H1 (cell line): Measurements from ENCODE around the gene LDLRAD4. TPM values are rescaled to one million over a fixed set of nuclear protein-coding genes. Genes with fewer than 3 reads are reported as not detected.

ENCODE experiments used
- CTCF ChIA-PET: fragments of 300-600 bp; sonication (Branson Sonifier 250); formaldehyde crosslinking; loops from one replicate; lab custom pipeline; 2021; ENCODE audit not compliant: partially characterized antibody; lab: Charles Lee
- POLR2A ChIA-PET: fragments of 300-600 bp; sonication (Branson Sonifier 250); formaldehyde crosslinking; loops from one replicate; lab custom pipeline; 2021; ENCODE audit warnings: inconsistent platforms; ENCODE audit not compliant: partially characterized antibody; lab: Charles Lee
- DNase-seq, 2 experiments: peaks; one replicate each; pipeline versions ENCODE4 v3.0.0 to v3.0.0-alpha.2; 2010 to 2022; ENCODE audit warnings: low spot score in 2 of 2, low read depth in 1 of 2, mixed read lengths in 1 of 2
- FAIRE-seq: peaks from 2 replicates; lab custom pipeline; 2011; peaks lifted over from hg19 to GRCh38; lab: Jason Lieb, UNC
- H2AFZ ChIP-seq: 2 replicates; pipeline ENCODE4 v1.8.1; 2012; ENCODE audit warnings: low read length, inconsistent platforms
- H2AK5ac ChIP-seq: 2 replicates; pipeline ENCODE4 v1.6.1; 2013; ENCODE audit warnings: low read depth, low read length
- H2BK120ac ChIP-seq: replicated peaks from 2 replicates; pipeline ENCODE3; 2013; ENCODE audit warnings: low read depth, low read length, inconsistent platforms
- H2BK12ac ChIP-seq: 2 replicates; pipeline ENCODE4 v1.6.1; 2013; ENCODE audit warnings: low read depth, low read length
- H2BK15ac ChIP-seq: 2 replicates; pipeline ENCODE4 v1.6.1; 2013; ENCODE audit warnings: low read length
- H2BK20ac ChIP-seq: 2 replicates; pipeline ENCODE4 v1.6.1; 2013; ENCODE audit warnings: low read length
- H2BK5ac ChIP-seq: 2 replicates; pipeline ENCODE4 v1.6.1; 2013; ENCODE audit warnings: low read depth, low read length
- H3K14ac ChIP-seq: 2 replicates; pipeline ENCODE4 v1.6.1; 2013; ENCODE audit warnings: inconsistent platforms; ENCODE audit not compliant: insufficient read length
- H3K18ac ChIP-seq: 2 replicates; pipeline ENCODE4 v1.6.1; 2013; ENCODE audit warnings: low read length; ENCODE audit errors: extremely low read depth
- H3K23ac ChIP-seq: 2 replicates; pipeline ENCODE4 v1.6.1; 2013; ENCODE audit warnings: inconsistent platforms; ENCODE audit not compliant: insufficient read length
- H3K23me2 ChIP-seq: 2 replicates; pipeline ENCODE4 v1.6.1; 2013; ENCODE audit warnings: low read depth, low read length
- H3K27ac ChIP-seq: 2 replicates; pipeline ENCODE4 v1.6.1; 2011; ENCODE audit warnings: low read depth, low read length, inconsistent platforms
- H3K27me3 ChIP-seq, 4 experiments: replicated peaks in 1 of 4; 1 replicate in 1 of 4; 2 replicates in 3 of 4; pipeline versions ENCODE4 v1.6.1 to v1.8.1; 2011 to 2013; ENCODE audit warnings: low read length in 3 of 4, mild to moderate bottlenecking in 3 of 4, inconsistent platforms in 2 of 4, mixed read lengths in 2 of 4, moderate library complexity in 1 of 4; ENCODE audit not compliant: control insufficient read depth in 3 of 4, insufficient read depth in 3 of 4; ENCODE audit errors: extremely low read depth in 1 of 4
- H3K36me3 ChIP-seq, 4 experiments: 2 replicates each; pipeline versions ENCODE4 v1.6.1 to v1.8.1; 2011 to 2013; ENCODE audit warnings: mild to moderate bottlenecking in 4 of 4, low read length in 3 of 4, moderate library complexity in 2 of 4, control low read depth in 1 of 4, inconsistent platforms in 1 of 4; ENCODE audit not compliant: insufficient read depth in 4 of 4, control insufficient read depth in 2 of 4
- H3K4ac ChIP-seq: replicated peaks from 2 replicates; pipeline ENCODE3; 2013; ENCODE audit warnings: low read length, low read depth, mixed read lengths, inconsistent platforms; ENCODE audit not compliant: insufficient read length
- H3K4me1 ChIP-seq, 4 experiments: replicated peaks in 1 of 4; 1 replicate in 1 of 4; 2 replicates in 3 of 4; pipeline versions ENCODE4 v1.6.1 to v1.8.1; 2011 to 2013; ENCODE audit warnings: low read length in 3 of 4, inconsistent platforms in 2 of 4, mixed read lengths in 1 of 4; ENCODE audit not compliant: insufficient read depth in 4 of 4, control insufficient read depth in 3 of 4
- H3K4me2 ChIP-seq, 2 experiments: 2 replicates each; pipeline versions ENCODE4 v1.6.1 to v1.8.1; 2011 to 2013; ENCODE audit warnings: low read depth in 2 of 2, low read length in 2 of 2, control low read depth in 1 of 2, inconsistent platforms in 1 of 2, mild to moderate bottlenecking in 1 of 2; ENCODE audit not compliant: insufficient read depth in 1 of 2
- H3K4me3 ChIP-seq, 4 experiments: fragments of 200-600, 300-600 bp in 1 of 4; sonication (generic), shearing (Covaris generic), sonication (Bioruptor Twin) in 1 of 4; 2 replicates each; pipeline versions ENCODE4 v1.5.1 to v1.8.1; 2011 to 2016; ENCODE audit warnings: low read length in 4 of 4, low read depth in 3 of 4, control low read depth in 2 of 4, inconsistent platforms in 2 of 4, mild to moderate bottlenecking in 2 of 4, mixed read lengths in 1 of 4, moderate library complexity in 1 of 4; ENCODE audit not compliant: insufficient read depth in 2 of 4; ENCODE audit errors: extremely low read depth in 1 of 4
- H3K56ac ChIP-seq: replicated peaks from 2 replicates; pipeline ENCODE3; 2013; ENCODE audit warnings: low read depth, mild to moderate bottlenecking, mixed read lengths, low read length, inconsistent platforms; ENCODE audit not compliant: insufficient read length
- H3K79me1 ChIP-seq: 2 replicates; pipeline ENCODE4 v1.6.1; 2013; ENCODE audit warnings: low read depth, low read length, control low read depth
- H3K79me2 ChIP-seq, 2 experiments: 2 replicates each; pipeline versions ENCODE4 v1.6.1 to v1.8.1; 2012 to 2013; ENCODE audit warnings: low read length in 2 of 2, mild to moderate bottlenecking in 2 of 2, inconsistent platforms in 1 of 2; ENCODE audit not compliant: insufficient read depth in 2 of 2, control insufficient read depth in 1 of 2
- H3K9ac ChIP-seq, 4 experiments: replicated peaks in 1 of 4; 1 replicate in 1 of 4; 2 replicates in 3 of 4; pipeline versions ENCODE4 v1.6.1 to v1.8.1; 2011 to 2013; ENCODE audit warnings: low read depth in 3 of 4, low read length in 3 of 4, control low read depth in 2 of 4, mild to moderate bottlenecking in 2 of 4, moderate library complexity in 2 of 4, inconsistent platforms in 1 of 4; ENCODE audit errors: extremely low read depth in 1 of 4
- H3K9me3 ChIP-seq, 2 experiments: 2 replicates each; pipeline versions ENCODE4 v1.6.1 to v1.8.1; 2012 to 2013; ENCODE audit warnings: mild to moderate bottlenecking in 2 of 2, moderate library complexity in 2 of 2, control low read depth in 1 of 2, inconsistent platforms in 1 of 2, low read depth in 1 of 2, low read length in 1 of 2, mixed read lengths in 1 of 2; ENCODE audit not compliant: insufficient read depth in 2 of 2
- H4K20me1 ChIP-seq, 2 experiments: replicated peaks in 1 of 2; 2 replicates each; pipeline versions ENCODE3 to v1.8.1; 2011 to 2013; ENCODE audit warnings: inconsistent platforms in 2 of 2, low read length in 2 of 2, mild to moderate bottlenecking in 1 of 2; ENCODE audit not compliant: insufficient read depth in 2 of 2, control insufficient read depth in 1 of 2
- H4K5ac ChIP-seq: 2 replicates; pipeline ENCODE4 v1.6.1; 2013; ENCODE audit warnings: low read length, low read depth, mixed read lengths, inconsistent platforms; ENCODE audit not compliant: insufficient read length
- H4K8ac ChIP-seq: 2 replicates; pipeline ENCODE4 v1.8.0; 2013; ENCODE audit warnings: mild to moderate bottlenecking, moderate library complexity, low read length, inconsistent platforms; ENCODE audit not compliant: insufficient read depth; ENCODE audit errors: extremely low read depth
- H4K91ac ChIP-seq: replicated peaks from 2 replicates; pipeline ENCODE3; 2013; ENCODE audit warnings: low read length, mixed read lengths, inconsistent platforms; ENCODE audit not compliant: insufficient read length
- CHD1 ChIP-seq: IDR thresholded peaks from 2 replicates; pipeline ENCODE4 v1.6.1; 2012; ENCODE audit warnings: low read depth, low read length, improper control_type of control experiment
- GABPA ChIP-seq: IDR thresholded peaks from 2 replicates; pipeline ENCODE4 v1.6.1; 2011; ENCODE audit warnings: mild to moderate bottlenecking, low read length, moderate library complexity, borderline replicate concordance; ENCODE audit not compliant: insufficient read depth
- SAP30 ChIP-seq: fragments of 300-600 bp; sonication (generic); IDR thresholded peaks from 2 replicates; pipeline ENCODE4 v1.7.1; 2012; ENCODE audit warnings: low read length, moderate library complexity, mild to moderate bottlenecking, inconsistent platforms; ENCODE audit not compliant: insufficient read depth, insufficient replicate concordance
- SRF ChIP-seq: IDR thresholded peaks from 2 replicates; pipeline ENCODE4 v1.6.1; 2011; ENCODE audit warnings: mild to moderate bottlenecking, low read depth, low read length, moderate library complexity
- TAF1 ChIP-seq: IDR thresholded peaks from 2 replicates; pipeline ENCODE4 v1.6.1; 2011; ENCODE audit warnings: mild to moderate bottlenecking, low read depth, low read length
- USF2 ChIP-seq: IDR thresholded peaks from 2 replicates; pipeline ENCODE4 v1.6.1; 2011; ENCODE audit warnings: low read length, improper control_type of control experiment
- WGBS, 2 experiments: shearing (Covaris generic) in 1 of 2; methylation state at CpG; one replicate each; pipeline versions ENCODE4 v1.1.6 to v1.1.7; 2013 to 2015; ENCODE audit warnings: low lambda C conversion rate in 2 of 2, mixed read lengths in 2 of 2, inconsistent platforms in 1 of 2, low coverage in 1 of 2, missing lambda C conversion rate in 1 of 2; ENCODE audit not compliant: insufficient replicate concordance in 2 of 2, insufficient coverage in 1 of 2, insufficient read length in 1 of 2; ENCODE audit errors: extremely low coverage in 1 of 2, missing lambda C conversion rate in 1 of 2; 5-methylcytosine and 5-hydroxymethylcytosine counted together
- polyA plus RNA-seq, 7 experiments: library from polyadenylated mRNA; depleted of rRNA in 3 of 7; stranded (reverse) in 5 of 7; unstranded in 2 of 7; fragments of >200 nt in 5 of 7; fragments of 200-250 nt in 2 of 7; gene quantifications; 1 replicate in 5 of 7; 2 replicates in 1 of 7; 4 replicates in 1 of 7; pipeline versions ENCODE4 v1.2.1 to v1.2.3, GENCODE V29; 2011 to 2013; ENCODE audit warnings: missing spikeins in 2 of 7, mixed read lengths in 2 of 7
- total RNA-seq: library from RNA; stranded (reverse); fragmentation: NEBNext Ultra II Directional; extraction: Animal tissue kit (Norgen Biotek cat#: 25700); gene quantifications from 2 replicates; pipeline ENCODE4 v1.2.1, GENCODE V29; 2021

LDLRAD4 gene
- total and polyA plus RNA-seq, 2 of the 8 experiments (the other 6 are each of a cell fraction or from before 2014, with no cell fraction given): 0.77 to 1.4 TPM

DNA sequence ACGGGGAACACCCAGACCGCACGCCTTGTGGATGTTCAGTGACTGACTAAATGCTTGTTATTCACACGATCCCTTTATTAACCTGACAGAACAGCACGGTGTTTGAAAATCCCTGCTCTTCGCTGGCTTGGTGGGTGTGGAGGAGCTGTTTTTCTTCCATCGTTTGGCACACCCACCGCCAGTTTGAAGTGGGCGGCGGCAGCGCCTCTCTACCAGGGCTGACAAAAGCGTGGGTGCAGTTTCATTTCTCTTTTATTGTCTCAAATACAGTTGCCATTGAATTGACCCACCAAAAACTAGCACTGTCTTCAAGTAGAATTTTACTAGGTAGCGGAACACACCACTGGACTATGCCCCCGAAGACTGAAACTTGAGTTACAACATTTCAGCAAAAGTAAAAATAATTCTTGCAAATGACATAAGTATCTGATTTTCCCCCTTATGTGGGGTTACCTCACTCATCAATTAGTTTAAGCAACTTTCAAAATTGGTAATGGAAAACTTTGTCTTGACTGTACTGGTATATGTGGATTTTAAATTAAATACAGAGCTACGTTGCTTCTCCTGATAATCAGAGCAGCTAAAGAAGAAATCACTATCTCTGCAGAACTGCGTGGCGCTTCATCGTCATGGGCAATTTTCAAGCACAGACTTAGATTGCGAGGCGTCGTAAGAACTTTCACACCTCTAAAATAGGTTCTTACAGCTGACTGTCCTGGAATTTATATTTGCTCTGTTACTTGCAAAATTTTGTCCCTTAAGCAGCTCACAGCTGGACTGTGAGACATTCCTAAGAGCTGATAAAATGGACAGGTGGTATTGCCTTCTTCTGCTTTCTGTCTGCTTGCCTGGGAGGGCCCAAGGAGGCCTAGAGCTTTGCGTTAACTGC, 60.9 kb downstream of the LDLRAD4 start:
- Histone ChIP-seq H3K36me3 (no peaks in the 10 kb centered on the region), H2AK5ac (no peak overlapping the region), H3K4me2 (no peak overlapping the region), H3K79me2 (no peaks in the 10 kb centered on the region), H2BK12ac (no peak overlapping the region), H3K18ac (no peak overlapping the region), H4K8ac (no peak overlapping the region), H3K4me1 (peaks cover 0 to 5% (median 0%) of the 10 kb centered on the region in 4 experiments; a peak in 1 of 7 replicates), H3K23ac (no peak overlapping the region), H3K4ac (no peak overlapping the region), H2BK120ac (no peak overlapping the region), H3K23me2 (no peaks in the 10 kb centered on the region), H4K20me1 (no peaks in the 10 kb centered on the region), H3K79me1 (no peaks in the 10 kb centered on the region), H4K91ac (no peak overlapping the region), H2BK20ac (no peak overlapping the region), H3K27ac (no peak overlapping the region), H2BK5ac (no peak overlapping the region), H4K5ac (no peak overlapping the region), H3K9me3 (no peaks in the 10 kb centered on the region), H2BK15ac (no peak overlapping the region), H3K27me3 (no peaks in the 10 kb centered on the region), H2AFZ (no peak overlapping the region), H3K14ac (no peak overlapping the region), H3K4me3 (no peak overlapping the region), H3K9ac (no peak overlapping the region), H3K56ac (no peak overlapping the region)
- 89% methylated on average over 22 of the region's 22 CpGs; no CpG with 5 or more reads in 1 of the 2 experiments for WGBS, 2 experiments
- CTCF ChIA-PET: interaction anchor here (1.0 to 1.5 kb wide), 3 partner anchors 14 to 249 kb away, joined by 3 to 5 read pairs (median 3); no protein-coding TSS in a partner anchor
- POLR2A ChIA-PET: no interaction called here
- DNase-seq (no peak), FAIRE-seq (no peak)
- no peak for TF ChIP-seq SAP30
- TF ChIP-seq CHD1: no peak
- no peak for TF ChIP-seq USF2
- no peak for TF ChIP-seq SRF
- TF ChIP-seq TAF1: no peak
- TF ChIP-seq GABPA: no peak
